ENCODE data around the gene TCF25. TPM values are rescaled to one million over a fixed set of nuclear protein-coding genes. Genes with fewer than 3 reads are reported as not detected.
A peak's percentile ranks its signal among the peaks of the same experiment; 100 is the strongest.

Gene TCF25
- total RNA-seq, 1 experiment from 2014 or later, result 196 TPM

- DNase-seq, result no peak
- Mint-ChIP-seq H3K4me3 (ENCODE audit: unreplicated experiment) (no peak overlapping the region), H3K9me3 (ENCODE audit: unreplicated experiment) (no peaks in the 10 kb centered on the region), H3K27ac (ENCODE audit: unreplicated experiment) (no peak overlapping the region), H3K36me3 (ENCODE audit: insufficient read depth, unreplicated experiment) (peaks cover 66% of the 10 kb centered on the region), H3K27me3 (ENCODE audit: insufficient read depth, unreplicated experiment) (no peaks in the 10 kb centered on the region), H3K4me1 (ENCODE audit: low read depth, unreplicated experiment) (no peaks in the 10 kb centered on the region)
- Histone ChIP-seq H3K36me3 (ENCODE audit: control insufficient read depth, insufficient read depth, low read length) (peaks cover 9% of the 10 kb centered on the region), H3K27me3 (replicated peaks; ENCODE audit: control insufficient read depth, insufficient read depth, low read length) (no peaks in the 10 kb centered on the region), H3K9me3 (no peaks in the 10 kb centered on the region), H3K4me3 (ENCODE audit: low read depth, low read length) (no peak overlapping the region), H3K4me1 (no peaks in the 10 kb centered on the region)
- no peak for TF ChIP-seq CTCF (IDR thresholded peaks at IDR 0.05; ENCODE audit: insufficient read depth in 1 of 2, low read depth in 1 of 2, low read length in 1 of 2, severe bottlenecking in 1 of 2, unreplicated experiment in 1 of 2)
- CTCF ChIA-PET, result no interaction called here
- intact Hi-C loops (cut with micrococcal nuclease; ENCODE audit: unreplicated experiment), result no loop called here
- BruUV-seq (replicated peaks), result no TSS peak
- POLR2A ChIA-PET, result no interaction called here
Measured at GRCh38 chr16:89880477-89881367, 7.3 kb downstream of the TCF25 start.

DNA sequence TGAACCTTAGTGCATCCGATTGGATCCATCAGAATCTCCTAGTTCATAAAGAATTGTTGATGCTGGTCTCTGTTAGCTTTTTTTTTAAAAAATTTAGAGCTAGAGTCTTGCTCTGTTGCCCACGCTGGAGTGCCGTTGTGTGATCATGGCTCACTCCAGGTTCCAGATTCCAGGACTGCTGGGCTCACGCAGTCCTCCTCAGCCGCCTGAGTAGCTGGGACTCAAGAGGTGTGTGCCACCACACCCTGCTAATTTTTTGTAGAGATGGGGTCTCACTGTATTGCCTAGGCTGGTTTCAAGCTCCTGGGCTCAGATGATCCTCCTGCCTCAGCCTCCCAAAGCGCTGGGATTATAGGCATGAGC, 8.0 kb downstream of the TCF25 start:
- no TSS peak for BruUV-seq (replicated peaks)
- peaks cover 73% of the 10 kb centered on the region for H3K36me3 Mint-ChIP-seq (ENCODE audit: insufficient read depth, unreplicated experiment)
- no peak overlapping the region for H3K27ac Mint-ChIP-seq (ENCODE audit: unreplicated experiment)
- Histone ChIP-seq H3K9me3 (no peaks in the 10 kb centered on the region), H3K36me3 (ENCODE audit: control insufficient read depth, insufficient read depth, low read length) (peaks cover 8% of the 10 kb centered on the region), H3K4me3 (ENCODE audit: low read depth, low read length) (no peak overlapping the region), H3K27me3 (replicated peaks; ENCODE audit: control insufficient read depth, insufficient read depth, low read length) (no peaks in the 10 kb centered on the region), H3K4me1 (no peaks in the 10 kb centered on the region)
- H3K4me1 Mint-ChIP-seq (ENCODE audit: low read depth, unreplicated experiment), result no peaks in the 10 kb centered on the region
- DNase-seq, result no peak
- no peaks in the 10 kb centered on the region for H3K9me3 Mint-ChIP-seq (ENCODE audit: unreplicated experiment)
- H3K4me3 Mint-ChIP-seq (ENCODE audit: unreplicated experiment), result no peak overlapping the region
- intact Hi-C loops (cut with micrococcal nuclease; ENCODE audit: unreplicated experiment), result no loop called here
- no peaks in the 10 kb centered on the region for H3K27me3 Mint-ChIP-seq (ENCODE audit: insufficient read depth, unreplicated experiment)
- TF ChIP-seq CTCF (IDR thresholded peaks at IDR 0.05; ENCODE audit: insufficient read depth in 1 of 2, low read depth in 1 of 2, low read length in 1 of 2, severe bottlenecking in 1 of 2, unreplicated experiment in 1 of 2), result no peak
- POLR2A ChIA-PET, result no interaction called here
- CTCF ChIA-PET, result no interaction called here

DNA sequence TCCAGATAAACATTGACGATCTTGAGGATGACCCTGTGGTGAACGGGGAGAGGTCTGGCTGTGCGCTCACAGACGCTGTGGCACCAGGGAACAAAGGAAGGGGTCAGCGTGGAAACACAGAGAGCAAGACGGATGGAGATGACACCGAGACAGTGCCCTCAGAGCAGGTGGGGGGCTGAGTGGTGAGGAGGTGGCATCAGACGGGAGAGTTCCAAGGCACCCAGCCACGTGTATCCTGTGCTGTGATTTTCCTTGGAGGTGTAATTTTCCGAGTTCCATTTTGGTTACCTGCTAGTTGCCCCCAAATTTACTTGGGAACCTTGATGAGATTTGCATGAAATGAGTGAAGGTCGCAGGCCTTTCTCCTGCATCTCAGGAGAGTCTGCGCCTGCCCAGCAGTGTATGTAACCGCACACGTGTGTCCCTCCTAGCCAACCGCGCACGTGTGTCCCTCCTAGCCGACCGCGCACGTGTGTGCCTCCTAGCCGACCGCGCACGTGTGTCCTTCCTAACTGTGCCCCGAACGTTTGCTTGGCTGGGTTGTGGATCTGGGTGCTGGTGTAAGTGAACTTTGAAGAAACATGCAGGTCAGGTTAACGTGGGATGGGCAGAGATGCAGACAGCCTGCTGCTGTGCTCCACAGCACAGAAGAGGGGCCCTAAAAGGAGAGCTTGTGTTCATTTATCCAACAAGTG, 10.1 kb downstream of the TCF25 start:
- peaks cover 9% of the 10 kb centered on the region for H3K36me3 ChIP-seq (ENCODE audit: control insufficient read depth, insufficient read depth, low read length)
- H3K27me3 Mint-ChIP-seq (ENCODE audit: insufficient read depth, unreplicated experiment), result no peaks in the 10 kb centered on the region
- no peaks in the 10 kb centered on the region for H3K27me3 ChIP-seq (replicated peaks; ENCODE audit: control insufficient read depth, insufficient read depth, low read length)
- CTCF ChIA-PET, result no interaction called here
- no peaks in the 10 kb centered on the region for H3K4me1 Mint-ChIP-seq (ENCODE audit: low read depth, unreplicated experiment)
- H3K4me1 ChIP-seq, result no peaks in the 10 kb centered on the region
- POLR2A ChIA-PET, result no interaction called here
- H3K27ac Mint-ChIP-seq (ENCODE audit: unreplicated experiment), result peak overlapping the region; percentile 64
- DNase-seq, result no peak
- H3K9me3 ChIP-seq, result no peaks in the 10 kb centered on the region
- BruUV-seq (replicated peaks), result no TSS peak
- intact Hi-C loops (cut with micrococcal nuclease; ENCODE audit: unreplicated experiment), result no loop called here
- no peak overlapping the region for H3K4me3 Mint-ChIP-seq (ENCODE audit: unreplicated experiment)
- H3K36me3 Mint-ChIP-seq (ENCODE audit: insufficient read depth, unreplicated experiment), result peaks cover 81% of the 10 kb centered on the region
- H3K4me3 ChIP-seq (ENCODE audit: low read depth, low read length), result no peak overlapping the region
- no peak for TF ChIP-seq CTCF (IDR thresholded peaks at IDR 0.05; ENCODE audit: insufficient read depth in 1 of 2, low read depth in 1 of 2, low read length in 1 of 2, severe bottlenecking in 1 of 2, unreplicated experiment in 1 of 2)
- H3K9me3 Mint-ChIP-seq (ENCODE audit: unreplicated experiment), result no peaks in the 10 kb centered on the region

All from Caco-2 (cell line).